HUES48 (cell line): ENCODE data around the gene MACROD2.
"Not testable (repeated sequence)": the region's sequence is repeated elsewhere in the genome, so short reads cannot be mapped to it uniquely, and the experiment has no call there.

Experiments used
- H3K27ac ChIP-seq: one replicate; pipeline ENCODE4 v1.7.0; 2013; ENCODE audit warnings: low read depth, low read length, inconsistent platforms
- H3K27me3 ChIP-seq: 2 replicates; pipeline ENCODE4 v1.6.1; 2013; ENCODE audit warnings: mild to moderate bottlenecking, low read length; ENCODE audit not compliant: control insufficient read depth, insufficient read depth
- H3K36me3 ChIP-seq: 2 replicates; pipeline ENCODE4 v1.6.1; 2013; ENCODE audit warnings: low read length; ENCODE audit not compliant: control insufficient read depth, insufficient read depth
- H3K4me1 ChIP-seq: 2 replicates; pipeline ENCODE4 v1.6.1; 2013; ENCODE audit warnings: mild to moderate bottlenecking, low read length; ENCODE audit not compliant: control insufficient read depth, insufficient read depth
- H3K4me3 ChIP-seq: 2 replicates; pipeline ENCODE4 v1.5.1; 2013; ENCODE audit warnings: mild to moderate bottlenecking, low read depth, low read length
- H3K9ac ChIP-seq: 2 replicates; pipeline ENCODE4 v1.6.1; 2013; ENCODE audit warnings: mild to moderate bottlenecking, low read depth, low read length, moderate library complexity
- H3K9me3 ChIP-seq: 2 replicates; pipeline ENCODE4 v1.6.1; 2013; ENCODE audit warnings: low read length; ENCODE audit not compliant: control insufficient read depth, insufficient read depth

Gene MACROD2

GRCh38 chr20:14451458-14451857, 456.1 kb downstream of the MACROD2 start:
- Histone ChIP-seq H3K36me3 (no peaks in the 10 kb centered on the region), H3K9ac (no peak overlapping the region), H3K27ac (no peak overlapping the region), H3K9me3 (no peaks in the 10 kb centered on the region), H3K27me3 (no peaks in the 10 kb centered on the region), H3K4me1 (peaks cover 2% of the 10 kb centered on the region; the same call in 1 of the 2 replicates), H3K4me3 (no peak overlapping the region)

GRCh38 chr20:14453259-14453658, 457.9 kb downstream of the MACROD2 start:
- H3K4me1 ChIP-seq: no peaks in the 10 kb centered on the region
- no peaks in the 10 kb centered on the region for H3K36me3 ChIP-seq
- no peaks in the 10 kb centered on the region for H3K9me3 ChIP-seq
- H3K27ac ChIP-seq: no peak overlapping the region
- no peak overlapping the region for H3K9ac ChIP-seq
- H3K4me3 ChIP-seq: no peak overlapping the region
- H3K27me3 ChIP-seq: no peaks in the 10 kb centered on the region

DNA sequence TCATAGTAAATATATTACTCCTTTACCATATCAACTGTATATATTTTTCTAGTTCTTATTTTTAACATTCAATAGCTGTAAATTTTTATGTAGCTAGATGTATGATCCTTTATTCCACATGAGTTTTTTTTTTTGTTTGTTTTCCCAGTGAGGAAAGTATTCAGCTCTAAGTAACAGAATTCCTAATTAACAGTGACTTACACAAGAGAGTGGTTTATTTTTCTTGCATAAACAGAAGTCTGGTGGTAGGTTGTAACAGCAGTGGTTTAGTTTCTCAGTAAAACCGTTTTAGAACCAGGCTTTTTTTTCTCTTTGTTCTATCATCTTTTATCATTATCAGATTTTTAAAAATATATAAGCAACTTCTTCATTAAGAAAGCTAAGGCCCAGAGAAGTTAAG, 459.0 kb downstream of the MACROD2 start:
- Histone ChIP-seq H3K27ac (no peak overlapping the region), H3K9me3 (no peaks in the 10 kb centered on the region), H3K9ac (no peak overlapping the region), H3K4me3 (no peak overlapping the region), H3K27me3 (no peaks in the 10 kb centered on the region), H3K4me1 (no peaks in the 10 kb centered on the region), H3K36me3 (no peaks in the 10 kb centered on the region)

DNA sequence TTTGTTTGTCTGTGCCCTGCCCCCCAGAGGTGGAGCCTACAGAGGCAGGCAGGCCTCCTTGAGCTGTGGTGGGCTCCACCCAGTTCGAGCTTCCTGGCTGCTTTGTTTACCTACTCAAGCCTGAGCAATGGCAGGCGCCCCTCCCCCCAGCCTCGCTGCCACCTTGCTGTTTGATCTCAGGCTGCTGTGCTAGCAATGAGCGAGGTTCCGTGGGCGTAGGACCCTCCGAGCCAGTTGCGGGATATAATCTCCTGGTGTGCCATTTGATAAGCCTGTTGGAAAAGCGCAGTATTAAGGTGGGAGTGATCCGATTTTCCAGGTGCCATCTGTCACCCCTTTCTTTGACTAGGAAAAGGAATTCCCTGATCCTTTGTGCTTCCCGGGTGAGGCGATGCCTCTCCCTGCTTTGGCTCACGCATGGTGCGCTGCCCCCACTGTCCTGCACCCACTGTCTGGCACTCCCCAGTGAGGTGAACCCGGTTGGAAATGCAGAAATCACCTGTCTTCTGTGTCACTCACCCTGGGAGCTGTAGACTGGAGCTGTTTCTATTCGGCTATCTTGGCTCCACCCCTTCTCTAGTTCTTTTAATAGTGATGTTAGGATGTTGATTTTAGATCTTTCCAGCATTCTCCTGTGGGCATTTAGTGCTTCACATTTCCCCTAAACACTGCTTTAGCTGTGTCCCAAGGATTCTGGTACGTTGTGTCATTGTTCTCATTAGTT, 471.9 kb downstream of the MACROD2 start:
- not testable (repeated sequence) for H3K9ac ChIP-seq, H3K9me3 ChIP-seq, H3K27me3 ChIP-seq, H3K27ac ChIP-seq, H3K36me3 ChIP-seq
- Histone ChIP-seq H3K4me3 (peak overlapping the region; percentile 15; the same call in 1 of the 2 replicates), H3K4me1 (peaks cover 23% of the 10 kb centered on the region)

- Histone ChIP-seq H3K27me3 (no peaks in the 10 kb centered on the region), H3K27ac (no peak overlapping the region), H3K36me3 (no peaks in the 10 kb centered on the region), H3K9ac (no peak overlapping the region), H3K9me3 (peaks cover 9% of the 10 kb centered on the region), H3K4me1 (peaks cover 33% of the 10 kb centered on the region), H3K4me3 (no peak overlapping the region)
Observed at GRCh38 chr20:14470231-14470899, 475.0 kb downstream of the MACROD2 start.

- H3K4me3 ChIP-seq: no peak overlapping the region
- no peak overlapping the region for H3K9ac ChIP-seq
- H3K4me1 ChIP-seq: peaks cover 33% of the 10 kb centered on the region
- H3K27ac ChIP-seq: peak overlapping the region; percentile 53
- no peaks in the 10 kb centered on the region for H3K36me3 ChIP-seq
- no peaks in the 10 kb centered on the region for H3K27me3 ChIP-seq
- peaks cover 9% of the 10 kb centered on the region for H3K9me3 ChIP-seq
Observed at GRCh38 chr20:14470977-14471661, 475.8 kb downstream of the MACROD2 start.

DNA sequence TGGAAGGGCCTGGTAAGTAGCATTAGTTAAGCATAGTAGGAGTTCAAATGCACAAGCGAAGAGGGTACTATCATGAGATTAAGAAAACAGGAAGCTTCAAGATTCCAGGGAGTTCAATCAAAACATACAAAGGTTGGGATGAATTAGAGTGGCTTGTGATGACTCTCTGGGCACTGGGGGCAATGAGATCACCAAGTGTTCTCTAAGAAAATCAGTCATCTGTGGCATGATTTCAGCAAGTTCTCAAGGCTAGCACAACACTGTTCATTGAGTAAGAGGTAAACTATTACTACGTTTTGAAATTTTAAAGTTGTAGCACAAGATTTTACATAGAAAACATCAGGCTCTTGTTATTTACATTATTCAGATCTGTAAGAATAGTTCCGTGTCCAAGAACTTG, 481.8 kb downstream of the MACROD2 start:
- Histone ChIP-seq H3K9me3 (no peaks in the 10 kb centered on the region), H3K9ac (no peak overlapping the region), H3K36me3 (no peaks in the 10 kb centered on the region), H3K4me1 (peaks cover 11% of the 10 kb centered on the region), H3K27me3 (no peaks in the 10 kb centered on the region), H3K4me3 (no peak overlapping the region), H3K27ac (no peak overlapping the region)

DNA sequence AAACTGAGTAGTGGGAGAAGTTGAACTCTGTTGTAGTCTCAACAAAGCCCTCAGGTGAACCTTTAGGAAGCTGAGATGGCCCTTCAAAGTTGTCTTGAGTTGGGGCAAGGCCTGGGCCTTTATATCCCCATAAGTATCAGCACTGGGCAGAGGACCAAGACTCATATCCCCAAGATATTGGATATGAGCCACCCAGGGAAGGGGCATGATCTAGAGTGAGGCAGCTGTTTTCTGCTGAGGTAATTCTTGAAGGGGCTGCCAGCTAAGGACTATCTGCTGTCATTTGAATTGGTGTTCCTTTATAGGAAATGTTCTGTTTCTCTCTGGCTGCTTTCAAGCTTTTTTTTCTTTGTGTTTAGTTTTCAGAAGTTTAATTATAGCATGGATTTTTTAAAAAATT, 482.8 kb downstream of the MACROD2 start:
- Histone ChIP-seq H3K36me3 (no peaks in the 10 kb centered on the region), H3K4me3 (no peak overlapping the region), H3K27ac (no peak overlapping the region), H3K27me3 (no peaks in the 10 kb centered on the region), H3K4me1 (peaks cover 10% of the 10 kb centered on the region; the same call in 1 of the 2 replicates), H3K9me3 (no peaks in the 10 kb centered on the region), H3K9ac (no peak overlapping the region)

GRCh38 chr20:14481863-14482262, 486.5 kb downstream of the MACROD2 start:
- no peaks in the 10 kb centered on the region for H3K27me3 ChIP-seq
- no peak overlapping the region for H3K4me3 ChIP-seq
- no peaks in the 10 kb centered on the region for H3K4me1 ChIP-seq
- no peak overlapping the region for H3K9ac ChIP-seq
- H3K36me3 ChIP-seq: no peaks in the 10 kb centered on the region
- H3K27ac ChIP-seq: no peak overlapping the region
- no peaks in the 10 kb centered on the region for H3K9me3 ChIP-seq

- Histone ChIP-seq H3K27me3 (no peaks in the 10 kb centered on the region), H3K9me3 (no peaks in the 10 kb centered on the region), H3K9ac (no peak overlapping the region), H3K27ac (no peak overlapping the region), H3K36me3 (no peaks in the 10 kb centered on the region), H3K4me3 (no peak overlapping the region), H3K4me1 (peaks cover 3% of the 10 kb centered on the region; the same call in 1 of the 2 replicates)
Observed at GRCh38 chr20:14488212-14488611, 492.9 kb downstream of the MACROD2 start.
